GM19351 (cell line): ENCODE results near the gene OSBPL2.

ENCODE experiments used
- ATAC-seq: cut with Tn5 transposase; IDR thresholded peaks from one replicate; pipeline ENCODE4 v1.9.1; 2021; ENCODE audit warnings: mild to moderate bottlenecking, moderate library complexity; ENCODE audit not compliant: unreplicated experiment

Gene OSBPL2

GRCh38 chr20:62321975-62322374 lies 83.7 kb downstream of the OSBPL2 start:
- ATAC-seq: no peak

DNA sequence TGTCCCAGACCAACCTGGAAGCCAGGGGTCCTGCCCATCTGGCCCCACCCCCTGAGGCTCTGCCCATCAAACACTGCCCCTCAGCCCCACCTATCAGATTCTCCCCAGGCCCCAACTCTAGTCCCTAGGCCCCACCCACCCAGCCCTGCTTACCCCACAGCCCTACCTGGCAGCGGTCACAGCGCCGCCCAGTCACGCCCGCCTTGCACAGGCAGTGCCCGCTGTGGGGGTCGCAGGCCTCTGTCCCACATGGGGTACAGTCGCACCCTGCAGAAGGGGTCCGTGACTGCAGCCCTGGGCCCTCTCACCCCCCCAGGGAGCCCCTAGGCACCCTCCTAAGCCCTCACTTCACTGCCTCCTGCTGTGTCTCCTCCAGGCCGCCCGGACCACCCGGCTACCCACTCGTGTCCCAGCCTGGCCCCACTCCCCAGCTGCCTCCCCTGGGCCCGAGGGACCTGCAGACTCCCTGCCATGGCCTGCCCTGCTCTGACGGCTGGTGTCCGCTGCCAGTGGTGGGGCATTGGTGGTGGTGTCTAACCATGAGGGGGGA lies 84.2 kb downstream of the OSBPL2 start:
- ATAC-seq: no peak

DNA sequence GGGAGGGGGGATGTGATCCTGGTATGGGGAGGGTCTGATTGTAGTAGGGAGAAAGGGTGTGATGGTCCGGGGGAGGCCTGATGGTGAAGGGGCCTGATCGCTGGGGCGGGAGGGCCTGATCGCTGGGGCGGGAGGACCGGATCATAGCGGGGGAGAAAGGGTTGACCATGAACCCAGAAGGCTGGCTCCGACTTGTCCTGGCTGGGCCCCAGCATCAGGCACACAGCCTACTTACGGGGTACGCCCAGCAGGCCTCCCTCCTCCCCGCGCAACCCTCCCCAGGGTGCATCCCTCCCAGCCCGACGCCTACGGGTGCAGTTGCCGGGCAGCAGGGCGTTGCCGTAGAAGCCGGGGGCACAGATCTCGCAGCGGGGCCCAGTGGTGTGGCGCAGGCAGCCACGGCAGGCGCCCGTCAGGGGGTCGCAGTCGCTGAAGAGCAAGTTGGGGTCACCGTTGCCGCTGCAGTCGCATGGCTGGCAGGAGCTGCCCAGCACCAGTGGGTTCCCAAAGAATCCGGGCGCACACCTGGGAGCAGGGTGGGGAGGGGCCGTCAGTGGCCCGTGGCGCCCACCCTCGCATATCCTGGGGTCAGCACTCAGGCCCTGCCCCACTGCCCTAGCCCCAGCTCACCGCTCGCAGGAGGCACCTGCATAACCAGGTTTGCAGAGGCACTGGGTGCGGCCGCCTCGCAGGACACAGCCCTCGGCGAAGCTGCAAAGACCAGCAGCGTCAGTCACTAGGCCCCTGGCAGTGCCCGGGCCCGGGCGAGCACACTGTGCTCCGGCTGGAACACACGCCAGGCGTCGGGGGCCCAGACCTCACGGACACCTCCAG lies 85.0 kb downstream of the OSBPL2 start:
- ATAC-seq: no peak

DNA sequence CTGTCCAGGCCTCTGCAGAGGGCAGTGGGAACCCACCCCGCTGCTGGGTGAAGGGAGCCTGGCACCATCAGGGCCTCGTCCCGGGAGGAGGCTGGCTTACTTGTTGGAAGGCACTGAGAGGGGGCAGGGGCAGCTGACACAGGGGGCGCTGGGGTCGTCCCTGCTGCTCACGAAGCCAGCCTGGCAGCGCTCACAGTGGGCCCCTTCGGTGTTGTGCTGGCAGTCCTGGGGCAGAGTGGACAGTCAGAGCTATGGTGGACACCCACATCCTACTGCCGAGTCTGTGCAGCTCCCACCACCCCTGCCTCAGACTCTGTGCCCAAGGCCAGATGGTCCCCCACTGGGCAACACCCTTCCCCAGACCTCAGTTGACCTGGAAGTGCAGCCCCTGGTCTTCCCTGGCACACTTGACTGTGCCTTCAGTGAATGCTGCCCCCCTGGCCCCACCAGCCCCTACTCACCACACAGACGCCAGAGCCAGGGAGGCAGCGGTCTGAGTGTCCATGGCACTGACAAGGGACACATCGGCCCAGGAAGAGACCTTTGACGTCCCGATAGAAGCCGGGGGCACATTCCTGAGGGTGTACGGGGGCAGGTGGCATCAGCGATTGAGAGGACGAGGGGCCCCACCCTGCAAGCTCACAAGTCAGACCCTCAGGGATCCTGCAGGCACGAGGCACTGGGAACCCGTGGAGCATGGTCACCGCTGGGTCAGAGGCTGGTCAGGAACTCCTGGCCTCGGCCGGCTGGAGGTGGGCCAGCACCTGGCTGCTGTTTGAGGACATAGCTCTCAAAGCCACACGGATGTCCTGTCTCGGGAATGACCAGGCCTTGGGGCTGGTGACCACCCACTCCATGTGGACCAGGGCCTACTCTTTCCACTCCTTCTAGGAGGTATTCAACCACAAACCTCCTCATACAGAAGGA lies 85.9 kb downstream of the OSBPL2 start:
- ATAC-seq: no peak

DNA sequence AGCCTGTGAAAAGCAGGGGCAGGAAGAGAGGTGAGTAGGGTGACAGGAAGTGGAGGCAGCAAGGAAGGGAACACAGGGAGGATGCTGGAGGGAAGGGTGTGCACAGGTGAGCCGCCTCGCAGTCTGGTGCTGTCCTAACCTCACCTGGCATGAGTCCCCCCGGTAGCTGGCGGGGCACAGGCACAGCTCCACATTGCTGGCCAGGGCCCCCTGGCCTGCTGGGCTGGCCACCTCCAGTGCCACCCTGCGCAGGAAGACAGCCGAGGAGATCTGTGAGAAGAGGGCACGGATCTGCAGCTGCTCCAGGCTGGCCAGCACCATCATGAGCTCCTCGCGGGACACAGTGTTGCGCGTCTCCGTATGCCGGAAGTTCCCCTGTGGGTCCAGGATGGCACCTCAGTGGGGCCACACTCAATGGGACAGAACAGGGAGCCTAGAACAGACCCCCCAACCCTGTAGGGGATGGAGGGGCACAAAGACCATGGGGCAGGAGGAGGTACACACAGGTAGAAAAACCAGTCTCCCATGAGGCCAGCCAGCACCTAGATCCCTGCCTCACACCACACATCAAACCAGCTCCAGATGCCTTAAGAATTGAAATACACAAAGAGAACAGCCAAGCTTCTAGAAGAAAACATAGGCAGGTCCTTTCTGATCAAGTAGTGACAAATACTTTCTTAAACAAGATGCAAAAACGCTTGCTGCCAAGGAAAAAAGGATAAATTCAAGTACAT lies 87.0 kb downstream of the OSBPL2 start:
- no peak for ATAC-seq

GRCh38 chr20:62326559-62326958 lies 88.2 kb downstream of the OSBPL2 start:
- ATAC-seq: no peak

- no peak for ATAC-seq
These were observed 88.8 kb downstream of the OSBPL2 start for GRCh38 chr20:62326959-62327725.

DNA sequence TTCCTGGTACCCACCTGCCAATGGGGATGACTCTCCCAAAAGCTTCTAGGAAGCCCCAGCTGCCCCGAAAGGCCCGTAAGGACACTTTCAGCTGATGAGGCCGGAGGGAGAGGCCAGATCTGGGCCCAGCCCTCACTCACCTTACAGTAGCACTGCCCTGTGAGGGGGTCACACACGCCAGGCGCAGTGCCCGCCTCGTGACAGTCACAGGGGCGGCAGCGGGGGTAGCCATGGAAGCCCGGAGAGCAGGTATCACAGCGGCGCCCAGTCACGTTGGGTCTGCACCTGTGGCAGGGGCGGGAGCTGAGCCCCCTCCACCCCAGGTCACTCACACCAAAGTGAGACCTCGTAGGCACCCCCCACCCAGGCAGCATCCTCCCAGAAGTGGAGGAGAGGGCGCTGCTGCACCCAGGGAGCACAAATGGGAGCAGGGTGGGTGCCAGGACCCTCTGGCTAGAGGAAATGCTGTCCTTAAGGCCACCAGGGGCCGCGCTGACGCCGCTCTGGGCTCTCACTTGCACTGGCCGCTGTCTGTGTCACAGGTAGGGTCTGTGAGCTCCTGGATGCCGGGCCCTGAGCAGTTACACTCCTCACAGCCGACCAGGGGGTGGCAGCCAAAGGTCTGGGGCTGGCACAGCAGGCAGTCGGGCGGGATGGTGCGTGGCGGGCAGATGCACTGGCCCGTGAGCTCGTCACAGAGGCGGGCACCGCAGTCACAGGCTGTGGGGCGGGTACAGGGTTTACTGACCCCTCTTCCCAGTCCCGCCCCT lies 89.6 kb downstream of the OSBPL2 start:
- ATAC-seq: no peak

DNA sequence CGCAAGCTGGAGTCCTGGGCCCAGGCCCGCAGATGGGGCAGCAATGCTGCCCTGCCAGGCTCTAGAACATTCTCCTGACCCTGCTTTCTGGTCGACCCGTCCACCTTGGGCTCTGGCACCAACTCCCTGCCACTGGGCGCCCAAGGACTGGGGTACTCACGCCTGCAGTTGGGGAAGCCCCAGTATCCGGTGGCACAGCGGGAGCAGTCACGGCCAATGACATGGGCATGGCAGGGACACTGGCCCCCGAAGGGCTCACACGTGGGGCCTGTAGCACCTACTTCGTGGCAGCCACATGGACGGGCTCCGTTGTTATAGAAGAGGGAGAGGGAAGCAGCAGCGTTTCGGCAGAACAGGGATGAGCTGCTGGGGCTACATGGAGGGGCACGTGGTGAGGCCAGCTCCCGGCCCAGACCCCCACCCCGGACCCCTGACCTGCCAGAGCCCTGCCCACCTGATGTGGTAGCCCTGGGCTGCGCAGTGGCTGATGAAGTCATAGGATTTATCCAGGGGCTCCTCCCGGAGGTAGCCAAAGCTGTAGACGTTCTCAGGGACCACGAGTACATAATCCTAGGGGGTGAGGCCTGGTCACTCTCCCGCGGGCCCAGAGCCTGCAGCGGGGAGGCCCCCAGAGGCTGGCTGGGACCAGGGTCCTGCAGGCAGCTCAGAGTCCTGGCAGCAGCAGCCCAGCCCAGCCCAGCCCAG lies 90.5 kb downstream of the OSBPL2 start:
- no peak for ATAC-seq

DNA sequence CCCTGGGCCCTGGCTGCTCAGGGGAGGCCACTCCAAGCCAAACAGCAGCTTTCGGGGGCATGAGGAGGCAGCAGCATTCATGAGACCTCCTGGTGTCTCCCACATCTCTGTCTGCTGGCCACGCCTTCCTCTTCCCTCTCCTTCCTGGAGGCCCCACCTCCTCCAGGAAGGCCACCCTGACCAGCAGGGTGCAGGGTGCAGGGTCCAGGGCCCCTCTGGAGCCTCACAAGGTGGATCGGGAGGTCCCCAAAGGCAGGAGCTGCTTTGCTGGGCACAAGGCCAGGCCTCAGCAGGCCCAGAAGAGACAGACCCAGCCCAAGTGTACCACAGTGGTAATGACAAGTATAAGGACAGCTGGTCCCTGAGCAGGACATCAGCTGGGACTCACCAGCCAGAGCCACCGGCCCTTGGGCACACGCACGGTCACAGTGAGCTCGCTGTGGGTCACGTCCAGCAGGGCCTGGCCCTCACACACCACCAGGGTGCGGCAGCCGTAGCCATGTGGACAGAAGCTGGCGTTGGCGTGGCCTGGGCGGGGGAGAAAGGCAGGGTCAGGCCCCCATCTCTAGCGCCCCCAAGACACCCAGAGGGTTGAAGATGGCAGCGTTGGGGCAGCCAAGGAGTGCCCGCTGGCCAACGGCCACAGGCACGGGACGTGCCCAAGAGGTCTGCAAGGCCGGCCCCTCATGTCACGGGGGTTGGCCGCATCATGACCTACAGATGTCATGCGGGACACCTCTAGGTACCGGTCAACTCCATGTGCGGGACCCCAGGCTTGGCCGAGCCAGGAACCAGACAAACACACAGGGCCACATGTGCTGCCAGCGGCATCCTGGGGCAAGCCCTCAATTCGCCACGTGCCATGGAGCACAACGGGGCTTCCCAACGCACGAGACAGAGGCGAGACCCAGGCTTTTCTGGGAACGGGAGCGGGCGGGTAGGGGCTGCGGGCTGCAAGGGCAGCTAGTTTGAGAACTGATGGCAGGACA lies 91.4 kb downstream of the OSBPL2 start:
- ATAC-seq: no peak

DNA sequence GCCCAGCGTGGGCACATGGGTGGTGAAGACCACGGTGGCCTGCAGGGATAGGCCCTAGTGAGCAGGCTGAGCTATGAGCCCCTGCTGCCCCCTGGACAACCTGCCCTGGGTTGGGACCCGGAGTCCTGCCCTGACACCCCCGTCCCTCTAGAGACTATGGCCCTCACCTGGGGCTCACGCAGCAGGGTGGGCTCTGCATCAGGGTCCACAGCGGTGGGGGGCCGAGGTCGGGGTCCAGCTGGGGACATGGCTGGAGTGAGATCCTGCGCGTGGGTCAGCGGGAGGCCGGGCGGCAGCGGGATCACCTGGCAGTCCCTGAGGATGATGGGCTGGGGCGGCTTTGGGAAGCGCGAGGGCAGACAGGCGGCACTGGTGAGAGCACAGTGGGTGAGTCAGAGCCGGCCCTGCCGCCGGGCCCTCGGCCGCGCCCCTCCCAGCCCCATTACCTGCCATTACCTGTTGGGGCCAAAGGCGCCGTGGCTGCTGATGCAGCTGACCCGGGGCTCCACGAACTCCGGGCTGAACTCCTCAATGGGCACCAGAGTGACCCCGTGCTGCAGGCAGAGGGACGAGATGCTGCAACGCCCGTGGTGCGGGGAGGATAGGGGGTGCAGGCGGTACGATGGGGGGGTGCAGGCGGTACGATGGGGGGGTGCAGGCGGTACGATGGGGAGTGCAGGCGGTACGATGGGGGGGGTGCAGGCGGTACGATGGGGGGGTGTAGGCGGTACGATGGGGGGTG lies 92.4 kb downstream of the OSBPL2 start:
- ATAC-seq: no peak

GRCh38 chr20:62331347-62331746 lies 93.0 kb downstream of the OSBPL2 start:
- no peak for ATAC-seq

DNA sequence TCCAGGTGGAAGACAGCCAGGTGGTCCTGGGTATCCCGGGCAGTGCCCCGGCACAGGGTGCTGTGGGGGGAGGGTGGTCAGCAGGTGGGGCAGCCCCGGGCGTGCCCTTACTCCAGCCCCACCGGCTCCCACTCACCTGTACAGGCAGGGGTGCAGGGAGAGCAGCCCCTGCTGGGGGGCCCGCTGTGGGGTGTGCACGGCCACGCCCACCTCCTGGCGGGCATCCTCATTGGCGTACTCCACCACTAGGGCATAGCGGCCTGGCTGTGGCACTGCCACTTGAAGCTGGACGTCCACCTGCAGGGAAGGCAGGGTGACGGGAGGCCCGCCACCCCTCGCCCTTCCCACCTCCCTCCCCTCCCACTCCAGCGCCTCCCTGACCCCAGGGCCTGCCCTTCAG lies 94.1 kb downstream of the OSBPL2 start:
- no peak for ATAC-seq

- no peak for ATAC-seq
These were observed 94.9 kb downstream of the OSBPL2 start for GRCh38 chr20:62332989-62333819.

- ATAC-seq: no peak
These were observed 95.7 kb downstream of the OSBPL2 start for GRCh38 chr20:62333820-62334595.
